Activated CD8-positive, alpha-beta memory T cell treated with anti-CD3 and anti-CD28 coated beads for 4 hours (primary cell): Measurements from ENCODE around the gene ZNF362.
"Not testable (repeated sequence)": the region's sequence is repeated elsewhere in the genome, so short reads cannot be mapped to it uniquely, and the experiment has no call there.

ENCODE experiments used
- DNase-seq, 2 donors: peaks; one replicate each; pipeline ENCODE4 v3.0.0-alpha.2; 2020; ENCODE audit warnings: low read depth in 2 of 2

Gene ZNF362

DNA sequence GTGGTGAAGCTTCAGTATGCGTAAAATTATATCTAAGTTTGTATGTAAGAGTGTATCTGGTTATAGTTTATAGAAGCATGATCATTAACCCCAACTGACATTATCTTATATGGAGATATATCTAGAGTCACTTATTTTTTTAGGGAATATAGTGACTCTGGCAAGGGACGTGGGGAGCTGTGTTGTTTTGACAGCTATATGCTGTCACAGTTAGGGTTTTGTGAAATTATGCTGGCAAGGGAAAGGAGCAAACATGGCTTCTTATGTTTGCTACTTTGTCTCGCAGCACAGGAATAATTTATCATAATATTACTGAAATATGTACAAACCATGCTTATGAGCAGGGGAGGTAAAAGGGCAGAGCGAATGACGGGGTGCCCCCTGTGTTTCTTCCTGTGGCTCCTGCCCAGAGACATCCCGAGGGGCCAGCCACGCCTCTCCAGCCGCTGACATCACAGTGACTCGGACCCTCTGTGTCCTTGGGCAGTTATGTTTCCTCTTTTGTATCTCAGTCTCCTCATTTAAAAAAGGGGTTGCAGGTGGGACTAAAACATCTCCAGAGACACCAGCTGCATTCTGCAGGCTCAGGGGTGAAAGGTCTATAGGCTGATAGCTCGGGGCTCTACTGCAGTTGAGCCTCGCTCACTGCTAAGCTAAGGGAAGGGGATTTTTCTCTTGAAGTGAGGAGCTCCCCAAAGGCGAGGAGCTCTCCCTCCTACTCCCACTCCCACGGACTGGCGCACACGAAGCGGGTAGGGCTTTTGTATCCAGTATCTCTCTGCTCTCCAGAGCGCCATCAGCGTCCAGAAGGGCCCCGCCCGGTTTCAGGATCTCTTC, 49.7 kb downstream of the ZNF362 start:
- DNase-seq, result no peak

DNA sequence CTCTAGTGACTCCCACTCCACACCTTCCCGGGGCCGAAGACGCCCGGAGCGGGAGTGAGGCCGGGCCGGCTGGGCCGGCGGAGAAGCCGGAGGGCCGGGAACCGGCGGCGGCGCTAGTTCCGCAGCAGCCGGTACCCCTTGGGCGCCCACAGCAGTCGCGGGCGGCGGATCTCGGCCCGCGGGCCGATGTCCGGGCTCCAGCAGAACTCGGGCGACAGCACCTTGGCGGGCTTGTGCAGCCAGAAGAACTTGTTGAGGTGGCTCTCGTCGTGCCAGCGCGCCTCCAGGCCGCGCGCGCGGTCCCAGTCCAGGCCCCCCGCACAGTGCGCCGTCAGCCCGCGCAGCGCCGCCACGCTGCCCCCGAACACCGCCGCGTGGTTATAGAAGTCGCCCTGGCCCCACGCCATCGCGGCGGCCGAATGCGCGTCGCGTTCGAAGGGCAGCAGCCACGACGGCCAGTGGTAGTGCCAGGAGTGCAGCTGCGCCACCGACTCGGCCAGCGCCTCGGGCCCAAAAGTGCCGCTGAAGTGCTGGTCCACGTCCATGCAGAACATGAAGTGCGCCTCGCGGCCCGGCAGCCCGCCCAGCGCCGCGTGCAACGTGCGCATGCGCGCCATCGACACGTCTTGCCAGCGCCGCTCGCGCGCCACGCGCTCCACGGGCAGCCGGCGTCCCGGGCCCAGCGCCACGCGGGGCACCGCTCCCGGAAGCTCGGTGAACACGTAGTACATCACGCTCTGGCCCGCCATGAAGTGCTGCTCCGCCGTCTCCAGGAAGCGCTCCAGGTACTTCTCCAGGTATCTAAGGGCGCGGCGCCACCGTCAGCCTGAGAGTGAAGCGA, 50.6 kb downstream of the ZNF362 start:
- DNase-seq, result no peak

DNA sequence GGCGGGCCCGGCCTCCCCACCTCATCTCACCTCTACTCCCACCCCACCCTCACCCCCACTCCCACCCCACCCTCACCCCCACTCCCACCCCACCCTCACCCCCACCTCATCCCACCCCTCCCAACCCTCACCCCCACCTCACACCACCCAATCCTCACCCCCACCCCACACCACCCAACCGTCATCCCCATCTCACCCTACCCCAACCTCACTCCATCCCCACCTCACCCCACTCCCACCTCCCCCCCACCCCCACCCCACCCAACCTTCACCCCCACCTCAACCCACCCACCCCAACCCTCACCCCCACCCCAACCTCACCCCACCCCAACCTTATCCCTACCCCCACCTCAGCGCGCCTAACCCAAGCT, 51.2 kb downstream of the ZNF362 start:
- DNase-seq, result no peak

DNA sequence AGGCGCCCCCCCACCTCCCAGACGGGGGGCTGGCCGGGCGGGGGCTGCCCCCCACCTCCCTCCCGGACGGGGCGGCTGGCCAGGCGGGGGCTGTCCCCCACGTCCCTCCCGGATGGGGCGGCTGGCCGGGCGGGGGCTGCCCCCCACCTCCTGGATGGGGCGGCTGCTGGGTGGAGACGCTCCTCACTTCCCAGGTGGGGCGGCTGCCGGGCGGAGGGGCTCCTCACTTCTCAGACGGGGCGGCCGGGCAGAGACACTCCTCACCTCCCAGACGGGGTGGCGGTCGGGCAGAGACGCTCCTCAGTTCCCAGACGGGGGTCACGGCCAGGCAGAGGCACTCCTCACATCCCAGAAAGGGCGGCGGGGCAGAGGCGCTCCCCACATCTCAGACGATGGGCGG, 53.1 kb downstream of the ZNF362 start:
- not testable (repeated sequence) for DNase-seq

DNA sequence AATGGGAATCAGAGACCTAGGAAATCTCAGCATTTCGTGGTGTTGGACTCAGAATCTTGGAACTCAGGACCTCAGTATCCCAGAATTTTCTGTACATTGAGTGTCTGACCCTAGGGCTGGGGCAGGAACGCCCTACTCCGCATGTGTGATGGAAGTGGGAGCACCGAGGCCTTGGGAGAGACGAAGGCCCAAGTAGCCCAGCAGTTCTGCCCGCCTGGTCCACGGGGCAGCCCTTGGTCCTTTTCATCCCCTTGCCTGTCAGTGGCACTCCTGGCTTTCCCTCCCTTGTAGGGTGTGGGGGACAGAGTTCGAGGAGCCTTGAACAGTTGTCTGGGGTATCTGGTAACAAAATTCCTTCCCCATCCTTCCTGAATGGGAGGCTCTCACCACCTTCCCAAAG, 54.4 kb downstream of the ZNF362 start:
- no peak for DNase-seq

DNA sequence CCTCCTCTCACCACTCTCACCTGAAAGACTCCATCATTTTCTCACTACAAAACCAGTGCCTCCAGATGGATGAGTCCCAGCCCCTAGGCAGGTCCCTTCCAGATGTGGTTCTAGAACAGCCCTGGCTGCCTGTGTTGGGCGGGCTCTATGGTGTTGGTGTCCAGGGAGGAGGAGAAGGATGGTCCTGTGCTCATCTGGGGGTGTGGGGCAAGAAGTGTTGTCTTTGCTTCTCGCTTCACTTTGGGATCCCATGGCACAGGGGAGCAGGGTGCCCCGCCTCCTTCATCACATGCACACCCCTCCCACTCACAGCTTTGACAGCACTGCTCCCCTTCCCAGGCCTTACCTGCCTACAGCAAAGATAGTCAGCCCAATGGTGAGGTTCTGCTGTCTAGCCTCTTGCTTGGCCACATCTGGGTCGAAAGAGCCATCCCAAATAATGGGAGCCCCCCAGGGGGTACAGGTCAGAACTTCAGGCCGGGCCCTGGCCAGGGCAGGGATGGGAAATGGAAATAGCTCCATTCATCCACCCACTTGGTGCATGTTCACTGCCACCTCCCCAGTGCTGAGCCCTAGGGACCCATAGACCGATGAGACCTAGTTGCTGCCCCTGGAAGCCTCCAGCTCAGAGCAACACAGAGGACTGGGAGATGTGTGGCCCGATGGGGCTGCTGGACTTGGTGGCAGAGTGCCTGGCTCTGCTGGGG, 55.6 kb downstream of the ZNF362 start:
- DNase-seq, result no peak

DNA sequence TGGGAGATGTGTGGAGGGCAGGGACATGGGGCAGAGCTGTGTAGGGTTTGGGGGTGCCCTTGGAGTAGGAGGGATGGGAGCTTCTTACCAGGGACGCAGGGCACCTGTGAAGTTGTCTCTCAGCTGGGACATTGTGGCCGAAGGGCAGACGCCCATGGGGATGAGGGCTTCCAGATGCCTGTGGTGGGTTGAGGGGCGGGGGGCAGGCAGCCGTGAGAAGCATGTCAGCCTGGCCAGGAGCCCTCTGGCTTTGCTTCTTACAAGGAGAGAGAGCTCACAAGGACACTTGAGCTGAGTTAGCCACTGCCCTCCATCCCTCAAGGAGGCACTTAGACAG, 56.1 kb downstream of the ZNF362 start:
- DNase-seq, result no peak

DNA sequence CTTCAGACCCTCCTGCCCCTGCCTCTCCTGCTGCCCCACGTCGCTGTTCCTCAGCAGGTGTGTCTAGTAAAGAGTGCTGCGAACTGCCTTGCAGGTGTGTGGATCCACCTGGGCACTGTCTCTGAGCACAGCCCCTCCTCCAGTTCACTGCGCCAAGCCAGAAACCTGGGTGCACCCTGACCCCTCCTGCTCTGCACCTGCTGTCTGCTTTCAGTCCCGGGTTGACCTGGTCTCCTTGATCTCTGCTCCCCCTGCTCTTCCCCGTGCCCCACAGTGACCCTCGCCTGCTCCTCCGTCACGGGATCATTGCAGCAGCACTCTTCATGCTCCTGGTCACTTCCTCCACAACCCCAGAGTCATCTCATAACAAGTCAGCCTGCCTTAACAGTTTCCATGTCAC, 58.1 kb downstream of the ZNF362 start:
- no peak for DNase-seq

DNA sequence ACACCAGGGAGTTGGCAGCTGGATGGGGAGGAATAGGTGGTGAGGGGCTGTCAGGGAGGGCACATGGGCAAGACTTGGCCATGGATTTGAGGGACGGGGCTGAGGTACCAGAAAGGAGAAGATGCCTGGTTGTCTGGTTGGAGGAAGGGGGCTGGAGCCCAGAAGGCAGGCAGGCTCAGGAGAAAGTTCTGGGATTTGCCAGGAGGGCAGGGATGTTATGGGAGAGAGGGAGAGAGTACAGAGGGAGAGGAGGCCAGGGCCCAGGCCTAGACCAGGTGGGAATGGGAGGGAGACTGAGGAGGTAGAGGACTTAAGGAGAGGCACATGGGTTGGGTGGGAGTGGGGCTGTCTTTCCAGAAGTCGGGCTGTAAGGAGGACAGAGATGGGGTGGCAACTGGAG, 60.3 kb downstream of the ZNF362 start:
- no peak for DNase-seq

DNA sequence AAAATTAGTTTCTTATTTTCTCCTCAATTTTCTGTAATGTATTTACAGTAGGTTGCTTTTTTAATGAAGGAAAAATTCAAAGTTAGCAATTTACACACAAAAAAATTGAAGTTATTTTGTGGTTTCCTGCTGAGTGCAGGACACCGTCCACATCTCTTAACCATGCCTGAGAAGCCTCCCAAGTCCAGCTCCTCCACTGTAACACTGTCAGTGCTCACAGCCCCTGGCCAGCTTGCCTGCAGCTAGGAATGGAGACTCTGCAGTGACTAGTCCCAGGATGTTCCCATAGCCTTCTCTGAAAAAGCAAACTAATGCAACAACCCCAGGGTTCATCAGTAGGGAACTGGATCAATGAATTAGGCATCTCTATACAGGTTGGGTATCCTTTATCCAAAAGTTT, 61.1 kb downstream of the ZNF362 start:
- no peak for DNase-seq

DNA sequence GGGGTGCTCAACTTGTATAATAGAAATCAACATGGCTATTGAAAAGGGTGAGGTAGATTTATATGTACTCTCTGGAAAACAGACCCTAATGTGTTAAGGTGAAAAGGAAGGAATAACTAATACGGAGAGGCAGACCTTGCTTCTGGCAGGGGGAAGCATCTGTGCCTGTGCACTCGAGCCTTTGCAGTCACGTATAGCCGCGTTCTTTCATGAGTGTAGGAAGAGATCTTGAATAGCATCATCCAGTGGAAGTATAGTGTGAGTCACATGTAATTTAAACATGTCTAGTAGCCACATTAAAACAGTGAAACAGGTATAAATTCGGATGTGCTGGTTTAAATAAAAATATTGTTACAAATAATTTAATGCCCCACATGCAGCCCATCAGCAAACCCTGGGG, 61.7 kb downstream of the ZNF362 start:
- DNase-seq, result no peak

DNA sequence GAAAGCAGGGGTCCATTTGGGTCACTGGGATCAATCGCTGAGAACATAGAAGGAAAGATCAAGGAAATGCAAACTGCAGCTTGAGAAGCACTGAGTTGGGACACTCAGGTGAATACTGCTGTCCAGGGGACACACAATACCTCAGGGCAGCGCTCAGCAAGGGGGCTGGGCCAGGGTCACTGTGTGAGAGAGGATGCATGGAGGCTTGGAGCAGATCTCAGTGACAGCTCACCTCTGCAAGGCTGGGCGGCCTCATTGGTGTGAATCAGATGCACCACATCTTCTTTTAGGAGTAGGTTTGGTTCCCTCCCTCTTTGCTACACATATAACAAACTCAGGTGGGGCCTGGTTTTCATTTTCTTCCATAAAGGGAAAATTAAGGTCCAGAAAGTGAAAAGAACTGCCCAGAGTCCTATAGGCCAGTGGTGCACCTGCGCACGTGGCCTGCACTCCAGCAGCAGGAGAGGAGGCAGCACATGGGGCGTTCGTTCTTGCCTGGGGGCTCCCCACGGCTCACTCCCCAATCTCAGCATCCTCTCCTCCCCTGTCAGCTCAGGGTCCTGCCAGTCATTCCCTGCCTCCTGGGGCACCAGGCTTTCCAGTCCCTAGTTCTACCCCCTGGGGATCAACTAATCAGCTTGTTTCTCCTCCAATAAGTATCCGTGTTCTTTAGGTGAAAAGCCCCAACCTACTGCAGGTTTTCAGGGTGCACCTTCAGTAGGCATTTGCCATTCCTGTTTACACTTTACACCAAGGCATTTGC, 63.1 kb downstream of the ZNF362 start:
- DNase-seq, result no peak

DNA sequence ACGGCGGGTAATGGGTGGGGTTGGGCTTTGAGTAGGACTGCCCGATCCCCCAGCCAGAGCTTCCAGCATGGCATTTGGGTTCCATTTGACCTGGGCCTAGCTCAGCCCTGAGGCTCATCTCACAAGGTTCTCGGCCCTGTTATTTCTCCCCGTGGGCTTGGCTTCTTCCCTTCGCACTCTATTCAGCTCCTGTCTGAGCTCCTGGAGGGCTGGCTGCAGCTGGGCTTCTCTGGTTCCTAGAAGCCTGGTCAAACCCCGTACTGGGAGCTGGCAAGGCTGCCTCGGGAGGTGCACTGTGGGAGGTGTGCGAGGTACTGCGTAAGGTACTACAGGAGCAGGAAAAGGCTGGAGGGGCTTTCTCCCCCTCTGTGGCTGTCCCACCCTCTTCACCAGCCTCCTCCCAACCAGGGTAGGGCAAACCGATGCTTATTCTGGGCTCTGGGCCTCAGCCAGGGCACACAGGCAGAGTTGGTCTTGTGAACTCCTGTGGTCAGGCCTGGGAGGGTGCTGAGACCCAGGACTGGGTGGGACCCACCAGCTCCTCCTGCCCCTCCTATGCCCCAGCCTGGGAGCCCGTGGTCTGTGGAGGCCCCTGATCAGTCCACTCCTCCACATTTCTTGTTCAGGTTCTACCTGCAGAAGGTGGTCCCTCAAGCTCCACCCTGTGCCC, 63.8 kb downstream of the ZNF362 start:
- DNase-seq, result no peak

DNA sequence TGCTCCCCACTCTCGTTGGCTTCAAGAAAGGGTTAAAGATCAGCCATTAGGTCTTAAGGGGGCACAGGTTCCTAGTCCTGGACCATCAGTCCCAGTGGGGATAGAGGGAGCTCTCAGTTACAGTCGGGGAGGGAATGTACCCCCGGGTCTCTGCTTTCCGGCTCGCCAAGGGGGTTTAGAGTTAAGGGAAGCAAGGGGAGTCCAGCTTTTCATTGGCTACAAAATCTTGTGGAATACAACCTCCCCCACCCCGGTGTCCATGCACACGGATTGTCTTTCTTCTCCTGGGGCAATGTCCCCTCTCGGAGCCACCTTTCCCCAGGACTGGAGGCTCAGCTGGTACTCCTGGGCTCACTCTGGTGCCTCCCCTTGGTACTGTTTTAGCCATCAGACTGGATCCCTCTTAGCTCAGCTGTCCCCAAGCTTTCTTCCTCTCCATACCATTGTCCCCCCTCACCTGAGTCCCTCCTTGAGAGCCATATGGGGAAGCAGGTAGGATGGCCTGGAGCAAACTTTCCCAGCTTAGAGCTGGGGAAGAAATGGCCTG, 64.4 kb downstream of the ZNF362 start, which contains the start of gene A3GALT2:
Gene A3GALT2, minus strand, starts transcription at position 480 of the 547 bp plus-strand sequence. Its CDS starts 0 bp downstream, at position 480.
- DNase-seq, result no peak

DNA sequence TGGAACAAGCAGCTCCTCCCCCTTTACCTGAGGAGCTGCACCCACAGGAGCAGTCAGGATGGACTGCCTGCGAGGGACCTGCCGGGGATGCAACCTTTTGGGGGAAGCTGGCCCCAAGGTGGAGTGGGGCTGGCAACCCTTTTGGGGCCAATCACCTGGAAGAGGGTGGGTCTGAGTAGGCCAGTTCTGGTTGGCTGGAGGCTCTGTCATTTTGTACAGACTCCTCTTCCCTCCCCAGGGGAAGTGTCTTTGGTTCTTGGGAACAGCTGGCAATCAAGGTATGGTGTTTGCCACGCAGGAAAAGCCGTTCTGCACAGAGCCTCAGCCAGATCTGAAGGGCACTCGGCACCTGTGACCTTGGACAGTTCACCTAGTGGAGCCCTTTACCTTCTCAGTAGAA, 64.9 kb downstream of the ZNF362 start:
- no peak for DNase-seq

DNA sequence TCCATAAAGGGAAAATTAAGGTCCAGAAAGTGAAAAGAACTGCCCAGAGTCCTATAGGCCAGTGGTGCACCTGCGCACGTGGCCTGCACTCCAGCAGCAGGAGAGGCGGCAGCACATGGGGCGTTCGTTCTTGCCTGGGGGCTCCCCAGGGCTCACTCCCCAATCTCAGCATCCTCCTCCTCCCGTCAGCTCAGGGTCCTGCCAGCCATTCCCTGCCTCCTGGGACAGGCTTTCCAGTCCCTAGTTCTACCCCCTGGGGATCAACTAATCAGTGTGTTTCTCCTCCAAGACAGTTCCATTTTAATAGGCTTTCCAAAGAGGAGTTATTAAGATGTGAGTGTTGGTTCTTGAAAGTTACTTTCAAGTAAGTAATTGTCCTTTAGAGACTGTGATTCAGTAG, 65.8 kb downstream of the ZNF362 start:
- DNase-seq, result no peak

DNA sequence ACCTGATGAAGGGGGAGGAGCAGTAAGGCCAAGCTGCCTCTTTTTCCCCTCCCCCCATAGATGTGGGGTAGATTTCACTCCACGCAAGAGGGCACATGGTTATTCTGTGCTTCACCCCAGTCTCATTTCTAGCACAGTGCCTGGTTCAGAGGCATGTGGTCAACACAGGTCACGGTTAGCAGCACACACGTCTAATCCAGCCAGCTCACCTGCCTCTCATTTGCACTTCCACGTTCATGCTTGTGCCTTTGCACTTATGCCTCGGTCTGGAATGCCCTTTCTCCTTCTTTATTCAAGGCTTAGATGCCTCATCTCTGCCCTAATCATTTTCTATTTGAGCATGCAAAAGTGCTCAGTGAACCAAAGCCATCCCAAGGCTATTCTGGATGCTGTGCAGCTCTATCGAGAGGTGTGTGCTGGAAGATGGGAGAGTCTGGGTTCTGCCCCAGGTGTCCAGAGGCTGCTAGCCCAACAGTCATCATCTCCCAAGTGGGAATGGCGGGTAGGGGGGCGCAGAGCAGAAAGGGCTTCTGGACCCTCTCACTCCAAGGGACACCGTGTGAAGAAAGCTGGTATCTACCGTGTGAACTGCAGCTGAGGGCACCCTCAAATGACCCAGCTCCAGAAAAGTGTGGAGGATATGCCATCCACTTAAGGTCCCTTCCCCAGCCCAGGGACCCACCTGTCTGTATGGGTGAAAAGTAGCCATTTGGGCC, 66.7 kb downstream of the ZNF362 start:
- DNase-seq, result no peak

DNA sequence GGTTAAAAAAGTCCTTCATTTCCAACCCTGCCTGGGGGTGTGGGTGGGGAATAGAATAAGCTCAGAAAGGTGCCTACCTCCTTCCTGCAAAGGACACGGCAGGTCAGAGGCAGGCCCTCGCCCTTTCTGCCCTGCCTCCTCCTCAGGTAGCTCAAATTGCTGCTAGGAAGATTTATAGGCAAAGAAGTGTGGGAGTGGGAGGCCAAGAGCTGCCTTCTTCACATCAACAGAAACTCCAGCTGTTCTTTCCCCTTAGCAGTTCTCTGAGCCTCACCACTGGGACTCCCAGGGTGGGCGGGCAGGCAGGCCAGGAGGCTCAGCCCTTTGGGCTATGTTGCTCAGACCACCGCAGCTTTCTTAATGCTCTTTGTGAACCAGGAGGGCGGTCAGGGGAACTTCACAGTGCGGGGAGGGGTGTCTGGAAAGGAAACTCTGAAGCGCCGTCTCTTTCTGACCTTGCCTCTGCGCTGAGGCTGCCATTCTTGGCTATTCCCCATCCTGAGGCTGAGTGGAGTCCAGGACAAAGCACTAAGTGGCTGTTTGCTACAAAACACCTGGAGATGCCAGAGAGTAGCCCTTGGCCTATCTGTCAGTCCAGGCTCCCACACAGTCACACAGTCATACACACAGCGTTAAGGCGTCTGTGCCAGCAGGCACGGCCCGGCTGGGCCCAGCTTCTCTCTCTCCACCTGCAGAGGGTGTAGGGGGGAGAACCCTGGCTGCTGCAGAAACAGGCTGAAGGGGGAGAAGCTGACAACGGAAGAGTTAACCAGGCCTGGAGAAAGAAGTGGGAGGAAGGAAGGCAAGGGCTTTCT, 67.6 kb downstream of the ZNF362 start:
- DNase-seq, result no peak
